Upper lobe of left lung (tissue), 6 donors: ENCODE results near the gene XYLT2. TPM values are rescaled to one million over a fixed set of nuclear protein-coding genes. Genes with fewer than 3 reads are reported as not detected.

Source experiments
- ATAC-seq, 2 donors: fragments of 200-7000 bp; cut with Tn5 transposase; one replicate each; pipeline ENCODE4 v1.9.1; 2022; ENCODE audit warnings: mild to moderate bottlenecking in 2 of 2, moderate library complexity in 2 of 2; ENCODE audit not compliant: low FRiP score in 2 of 2
- DNase-seq, 2 donors: peaks; one replicate each; pipeline ENCODE4 v3.0.0-alpha.2; 2019 to 2020
- H3K27ac ChIP-seq, 4 donors: fragments of 200-600 bp; sonication (generic); one replicate each; pipeline ENCODE4 v1.5.1; 2016 to 2019
- H3K27me3 ChIP-seq, 4 donors: fragments of 200-600 bp; sonication (generic); one replicate each; pipeline ENCODE4 v1.5.1; 2017 to 2019
- H3K36me3 ChIP-seq, 4 donors: fragments of 200-600 bp; sonication (generic); one replicate each; pipeline ENCODE4 v1.5.1; 2016 to 2019
- H3K4me1 ChIP-seq, 4 donors: fragments of 200-600 bp; sonication (generic); one replicate each; pipeline ENCODE4 v1.5.1; 2018 to 2019
- H3K4me3 ChIP-seq, 4 donors: fragments of 200-600 bp; sonication (generic); one replicate each; pipeline ENCODE4 v1.5.1; 2017 to 2019; ENCODE audit warnings: mild to moderate bottlenecking in 2 of 4, moderate library complexity in 1 of 4
- H3K9me3 ChIP-seq, 4 donors: fragments of 200-600 bp; sonication (generic); one replicate each; pipeline ENCODE4 v1.5.1; 2018 to 2019
- EP300 ChIP-seq, 4 donors: sonication (generic); formaldehyde crosslinking; IDR thresholded peaks; one replicate each; pipeline ENCODE4 v1.5.1; 2017; ENCODE audit warnings: antibody characterized with exemption in 4 of 4, control low read depth in 2 of 4
- POLR2A ChIP-seq, 4 donors: fragments of 450-650 bp; IDR thresholded peaks; one replicate each; pipeline ENCODE4 v1.5.1; 2016 to 2017; ENCODE audit warnings: antibody characterized with exemption in 4 of 4, mild to moderate bottlenecking in 2 of 4
- POLR2AphosphoS5 ChIP-seq, 2 donors: sonication (generic); formaldehyde crosslinking; IDR thresholded peaks; one replicate each; pipeline ENCODE4 v1.5.1; 2017; ENCODE audit warnings: antibody characterized with exemption in 2 of 2
- WGBS, 2 donors: methylation state at CpG; one replicate each; pipeline ENCODE4 v1.1.5; 2017 to 2018; 5-methylcytosine and 5-hydroxymethylcytosine counted together
- total RNA-seq, 6 donors: library from RNA; depleted of rRNA in 4 of 6; stranded (reverse); fragments of >200 nt in 4 of 6; gene quantifications; one replicate each; pipeline versions ENCODE4 v1.1.0 to v1.2.1, GENCODE V29; 2016 to 2021
- TF ChIP-seq, protein P1 (sequence below), 6 experiments: fragments of 450-650 bp in 4 of 6; fragments of 200-600 bp in 2 of 6; sonication (generic) in 2 of 6; IDR thresholded peaks; one replicate each; pipeline ENCODE4 v1.5.1; 2016 to 2019; ENCODE audit warnings: antibody characterized with exemption in 6 of 6
- donor health status: DM: no; HTN: no; CAD: no; lungs with moderate emphysema.
- donor health status: DM: no; HTN: yes; CAD: no; lungs with severe emphysema.

Gene XYLT2
- total RNA-seq, 6 donors from 2014 or later: 16.4 to 33.5 (median 19.2) TPM

DNA sequence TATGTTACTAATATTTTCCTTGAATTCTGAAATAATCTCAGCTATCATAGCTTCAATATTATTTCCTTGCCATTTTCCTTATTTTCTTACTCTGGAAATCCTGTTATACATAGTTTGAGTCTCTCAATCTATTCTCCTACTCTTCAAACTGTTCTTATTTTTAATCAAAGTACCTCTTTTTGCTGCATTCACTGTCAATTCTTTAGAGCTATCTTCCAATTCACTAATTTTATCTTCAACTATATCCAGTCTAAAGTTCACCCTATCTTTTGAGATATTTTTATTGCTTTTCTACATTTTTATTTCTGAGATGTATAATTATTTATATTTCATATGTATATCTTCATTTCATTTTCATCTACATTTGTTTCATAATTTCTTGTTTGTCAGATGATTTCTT, 7.3 kb upstream of the XYLT2 start:
- Histone ChIP-seq H3K36me3 (no peaks in the 10 kb centered on the region), H3K9me3 (no peaks in the 10 kb centered on the region), H3K27me3 (no peaks in the 10 kb centered on the region), H3K27ac (no peak overlapping the region), H3K4me3 (no peak overlapping the region), H3K4me1 (no peaks in the 10 kb centered on the region)
- ATAC-seq (no peak), DNase-seq (no peak)
- TF ChIP-seq POLR2A (IDR thresholded peaks at IDR 0.05) (no peak), POLR2AphosphoS5 (IDR thresholded peaks at IDR 0.05) (no peak), EP300 (IDR thresholded peaks at IDR 0.05) (no peak)

DNA sequence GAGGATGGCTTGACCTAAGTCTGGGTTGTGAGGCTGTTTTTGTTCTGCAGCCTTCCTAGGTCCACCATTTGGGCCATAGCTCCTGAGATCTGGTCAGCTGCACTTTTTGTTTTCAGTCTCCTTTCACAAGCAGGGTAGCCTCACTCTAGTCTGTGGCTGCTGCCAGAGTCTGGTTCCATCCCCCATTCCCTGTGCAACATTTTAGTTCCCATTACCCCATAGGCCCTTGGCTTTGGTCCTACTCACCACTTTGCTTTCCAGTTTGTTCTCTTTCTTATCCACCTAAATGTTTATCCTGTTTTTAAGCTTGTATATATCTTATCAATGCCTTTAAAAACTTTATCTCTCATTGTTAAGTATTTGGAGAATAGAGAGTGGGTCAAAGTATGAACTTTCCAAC, 6.5 kb upstream of the XYLT2 start:
- Histone ChIP-seq H3K36me3 (no peaks in the 10 kb centered on the region), H3K4me3 (no peak overlapping the region), H3K4me1 (no peaks in the 10 kb centered on the region), H3K27me3 (no peaks in the 10 kb centered on the region), H3K9me3 (no peaks in the 10 kb centered on the region), H3K27ac (no peak overlapping the region)
- ATAC-seq: no peak
- TF ChIP-seq POLR2AphosphoS5 (IDR thresholded peaks at IDR 0.05): no peak
- no peak for TF ChIP-seq EP300 (IDR thresholded peaks at IDR 0.05)
- TF ChIP-seq POLR2A (IDR thresholded peaks at IDR 0.05): no peak
- TF ChIP-seq, protein P1, sequence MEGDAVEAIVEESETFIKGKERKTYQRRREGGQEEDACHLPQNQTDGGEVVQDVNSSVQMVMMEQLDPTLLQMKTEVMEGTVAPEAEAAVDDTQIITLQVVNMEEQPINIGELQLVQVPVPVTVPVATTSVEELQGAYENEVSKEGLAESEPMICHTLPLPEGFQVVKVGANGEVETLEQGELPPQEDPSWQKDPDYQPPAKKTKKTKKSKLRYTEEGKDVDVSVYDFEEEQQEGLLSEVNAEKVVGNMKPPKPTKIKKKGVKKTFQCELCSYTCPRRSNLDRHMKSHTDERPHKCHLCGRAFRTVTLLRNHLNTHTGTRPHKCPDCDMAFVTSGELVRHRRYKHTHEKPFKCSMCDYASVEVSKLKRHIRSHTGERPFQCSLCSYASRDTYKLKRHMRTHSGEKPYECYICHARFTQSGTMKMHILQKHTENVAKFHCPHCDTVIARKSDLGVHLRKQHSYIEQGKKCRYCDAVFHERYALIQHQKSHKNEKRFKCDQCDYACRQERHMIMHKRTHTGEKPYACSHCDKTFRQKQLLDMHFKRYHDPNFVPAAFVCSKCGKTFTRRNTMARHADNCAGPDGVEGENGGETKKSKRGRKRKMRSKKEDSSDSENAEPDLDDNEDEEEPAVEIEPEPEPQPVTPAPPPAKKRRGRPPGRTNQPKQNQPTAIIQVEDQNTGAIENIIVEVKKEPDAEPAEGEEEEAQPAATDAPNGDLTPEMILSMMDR (IDR thresholded peaks at IDR 0.05): no peak
- DNase-seq: no peak

DNA sequence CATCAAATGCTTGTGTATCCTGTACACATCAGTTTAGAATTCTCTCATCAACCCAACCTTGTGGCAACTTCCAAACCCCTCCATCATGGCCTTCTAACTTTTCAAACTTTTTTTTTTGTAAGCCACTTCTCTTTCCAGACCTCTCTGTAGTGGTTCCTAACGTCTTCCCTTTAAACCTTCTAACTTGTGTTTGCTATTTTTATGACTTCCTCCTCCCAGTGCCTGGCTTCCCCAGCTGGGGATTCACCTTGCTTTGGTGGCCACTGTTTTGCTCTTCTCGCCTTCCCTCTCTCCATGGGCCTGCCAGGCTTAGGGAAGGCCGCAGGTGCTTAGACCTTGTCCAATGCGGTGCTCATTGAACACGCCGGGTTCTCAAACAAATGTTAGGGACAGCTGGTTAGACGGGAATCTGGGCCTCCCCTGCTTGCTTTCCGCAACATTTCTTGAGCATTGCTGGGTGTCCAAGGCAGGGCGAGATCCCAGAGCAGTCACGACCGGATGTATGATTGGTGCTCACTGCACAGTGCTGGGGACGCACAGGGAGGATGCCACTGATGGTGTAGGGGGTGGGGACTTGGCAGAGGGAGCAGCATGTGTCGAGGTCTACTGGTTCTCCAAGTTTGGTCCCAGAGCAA, 1.1 kb upstream of the XYLT2 start:
- DNase-seq (no peak), ATAC-seq (no peak)
- Histone ChIP-seq H3K4me1 (peaks cover 20 to 30% (median 24%) of the 10 kb centered on the region in 4 donors), H3K4me3 (no peak overlapping the region), H3K36me3 (no peaks in the 10 kb centered on the region), H3K9me3 (no peaks in the 10 kb centered on the region), H3K27me3 (no peaks in the 10 kb centered on the region), H3K27ac (peak overlapping the region in 1 of 4 donors; percentile 37)
- TF ChIP-seq POLR2AphosphoS5 (IDR thresholded peaks at IDR 0.05): no peak
- TF ChIP-seq, protein P1 (IDR thresholded peaks at IDR 0.05): no peak
- no peak for TF ChIP-seq POLR2A (IDR thresholded peaks at IDR 0.05)
- no peak for TF ChIP-seq EP300 (IDR thresholded peaks at IDR 0.05)
- WGBS, 2 donors: 62 to 75% methylated on average over 6 to 13 of the region's 13 CpGs

DNA sequence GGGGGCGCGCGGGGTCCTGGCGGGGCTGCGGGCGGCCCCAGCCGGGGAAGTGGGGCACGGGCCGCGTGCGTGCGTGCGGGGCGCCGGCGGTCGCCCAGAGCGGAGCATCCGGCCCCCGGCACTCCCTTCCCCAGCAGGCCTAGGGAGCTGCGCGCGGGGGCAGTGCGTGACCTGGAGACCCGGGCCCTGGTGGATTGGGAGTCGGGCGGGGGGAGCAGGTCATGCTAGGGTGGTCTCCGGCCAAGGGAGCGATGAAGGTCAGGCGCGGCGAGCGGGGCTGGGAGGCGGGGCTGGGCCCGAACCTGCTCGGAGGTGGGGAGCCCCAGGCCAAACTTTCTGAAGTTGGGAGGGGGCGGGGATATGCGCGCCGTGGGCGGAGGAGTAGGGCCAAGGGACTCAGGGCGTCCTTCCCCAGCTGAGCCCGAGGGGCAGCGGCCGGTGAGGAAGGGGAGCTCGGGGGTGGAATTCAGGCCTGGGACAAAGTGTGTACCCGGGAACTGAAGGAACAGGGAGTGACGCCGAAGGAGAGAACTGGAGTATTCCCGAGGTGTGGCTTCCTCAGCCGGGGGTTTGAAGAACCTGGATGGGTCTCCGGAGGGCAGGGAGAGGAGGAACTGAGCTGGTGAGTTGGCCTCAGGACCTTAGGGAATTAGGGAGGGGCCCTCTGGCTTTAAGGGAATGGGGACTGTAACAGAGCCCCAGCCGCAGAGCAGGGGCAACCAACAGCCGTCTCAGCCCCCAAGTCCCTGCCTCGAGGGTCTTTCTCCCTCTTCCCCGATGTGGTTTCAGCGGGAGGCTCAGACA, 589 bp downstream of the XYLT2 start:
- TF ChIP-seq POLR2AphosphoS5 (IDR thresholded peaks at IDR 0.05): no peak
- TF ChIP-seq, protein P1 (IDR thresholded peaks at IDR 0.05): no peak
- TF ChIP-seq POLR2A (IDR thresholded peaks at IDR 0.05): no peak
- TF ChIP-seq EP300 (IDR thresholded peaks at IDR 0.05): no peak
- Histone ChIP-seq H3K27ac (peak overlapping the region in 3 of 4 donors; percentile 69 to 78 (median 73)), H3K9me3 (no peaks in the 10 kb centered on the region), H3K4me3 (peak overlapping the region; percentile 89 to 95 (median 92)), H3K27me3 (no peaks in the 10 kb centered on the region), H3K36me3 (no peaks in the 10 kb centered on the region), H3K4me1 (peaks cover 20 to 30% (median 24%) of the 10 kb centered on the region in 4 donors)
- peak; percentile 27 to 68 for ATAC-seq
- DNase-seq: peak; percentile 48 to 90
- WGBS, 2 donors: 1% methylated on average over 17 to 29 of the region's 57 CpGs

DNA sequence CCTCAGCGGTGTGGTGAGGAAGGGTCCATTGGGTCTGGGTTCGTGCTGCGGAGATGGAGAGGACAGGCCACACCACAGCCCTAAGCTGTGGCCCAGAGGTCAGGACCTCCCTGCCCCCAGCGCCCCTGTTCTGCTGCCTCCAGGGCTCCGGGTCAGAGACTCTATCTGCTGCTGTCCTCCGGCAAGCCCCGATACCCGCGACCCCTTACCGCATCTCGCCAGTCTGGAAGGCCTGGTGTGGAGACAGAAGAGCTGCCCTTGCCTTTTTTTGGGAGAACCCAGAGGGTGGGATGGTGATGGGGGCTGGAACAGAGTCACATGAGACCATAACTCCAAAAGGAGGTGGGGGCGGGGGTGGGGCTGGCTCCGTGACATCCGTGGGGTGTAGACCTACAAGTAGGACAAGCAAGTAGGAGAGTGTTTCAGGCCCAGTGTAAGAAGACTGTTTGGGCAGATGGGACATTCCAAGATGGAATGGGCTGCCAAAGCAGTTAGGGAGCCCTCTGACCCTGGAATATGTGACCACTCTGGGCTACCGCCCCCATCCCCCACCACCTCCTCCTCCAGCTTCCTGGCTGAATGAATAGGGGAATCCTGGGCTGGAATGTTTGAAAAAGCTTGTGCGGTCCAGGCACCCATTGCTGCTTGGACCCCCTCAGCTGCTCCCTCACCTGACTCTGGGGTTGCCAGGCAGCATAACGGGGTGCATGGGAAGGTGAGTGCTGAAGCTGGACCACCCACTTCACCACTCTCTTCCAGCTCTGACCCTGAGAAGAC, 1.4 kb downstream of the XYLT2 start:
- Histone ChIP-seq H3K4me1 (peaks cover 20 to 30% (median 24%) of the 10 kb centered on the region in 4 donors), H3K4me3 (peak overlapping the region in 3 of 4 donors; percentile 89 to 95 (median 90)), H3K36me3 (peaks cover 0 to 2% (median 0%) of the 10 kb centered on the region in 4 donors), H3K27me3 (no peaks in the 10 kb centered on the region), H3K27ac (peak overlapping the region in 1 of 4 donors; percentile 78), H3K9me3 (no peaks in the 10 kb centered on the region)
- DNase-seq (peak in 1 of 2 donors; percentile 44), ATAC-seq (peak in 1 of 2 donors; percentile 19)
- TF ChIP-seq, protein P1 (IDR thresholded peaks at IDR 0.05): no peak
- no peak for TF ChIP-seq EP300 (IDR thresholded peaks at IDR 0.05)
- no peak for TF ChIP-seq POLR2A (IDR thresholded peaks at IDR 0.05)
- no peak for TF ChIP-seq POLR2AphosphoS5 (IDR thresholded peaks at IDR 0.05)
- 52 to 72% methylated on average over 8 to 17 of the region's 17 CpGs for WGBS, 2 donors
